OCI-LY7 (cell line): ENCODE results near the gene HTR3A. TPM values are rescaled to one million over a fixed set of nuclear protein-coding genes. Genes with fewer than 3 reads are reported as not detected.

Experiments
- BruUV-seq: library from RNA; stranded (reverse); fragments of 400-500 nt; replicated peaks from 2 replicates; lab custom pipeline; 2021; lab: Mats Ljungman, UMichigan
- CTCF ChIA-PET: fragments of 300-600 bp; sonication (Branson Sonifier 250); formaldehyde crosslinking; loops from one replicate; lab custom pipeline; 2022; ENCODE audit warnings: antibody characterized with exemption; ENCODE audit not compliant: unreplicated experiment; lab: Charles Lee
- POLR2A ChIA-PET: fragments of 300-600 bp; sonication (Branson Sonifier 250); formaldehyde crosslinking; loops from one replicate; lab custom pipeline; 2022; ENCODE audit warnings: antibody characterized with exemption; lab: Charles Lee
- DNase-seq: peaks from one replicate; pipeline ENCODE4 v3.0.0-alpha.2; 2015; ENCODE audit warnings: low spot score
- H2AFZ ChIP-seq: fragments of 200-600 bp; sonication (generic), shearing (Covaris generic); 2 replicates; pipeline ENCODE4 v1.6.1; 2014; ENCODE audit warnings: mild to moderate bottlenecking, antibody characterized with exemption, low read length, moderate library complexity
- H3K27ac ChIP-seq: fragments of 200-600 bp; sonication (generic); 2 replicates; pipeline ENCODE4 v1.5.1; 2014; ENCODE audit warnings: mixed run types, low read depth, mild to moderate bottlenecking, moderate library complexity, low read length, inconsistent platforms; ENCODE audit not compliant: poor library complexity, severe bottlenecking
- H3K36me3 ChIP-seq: fragments of 200-600 bp; sonication (generic); 2 replicates; pipeline ENCODE4 v1.6.1; 2014; ENCODE audit warnings: mild to moderate bottlenecking, antibody characterized with exemption, low read length, moderate library complexity, mixed read lengths; ENCODE audit not compliant: insufficient read depth
- H3K4me1 ChIP-seq: fragments of 200-600 bp; sonication (generic); 2 replicates; pipeline ENCODE4 v1.5.1; 2014; ENCODE audit warnings: mild to moderate bottlenecking, low read length; ENCODE audit not compliant: insufficient read depth, poor library complexity, severe bottlenecking
- H3K4me2 ChIP-seq: fragments of 200-600 bp; sonication (generic); 2 replicates; pipeline ENCODE4 v1.6.1; 2014; ENCODE audit warnings: mild to moderate bottlenecking, low read length
- H3K4me3 ChIP-seq: fragments of 200-600 bp; sonication (generic); 2 replicates; pipeline ENCODE4 v1.5.1; 2014; ENCODE audit warnings: mild to moderate bottlenecking, low read depth, low read length; ENCODE audit not compliant: poor library complexity, severe bottlenecking
- H3K79me2 ChIP-seq: fragments of 200-600 bp; sonication (generic); 2 replicates; pipeline ENCODE4 v1.6.1; 2016; ENCODE audit warnings: low read depth, mild to moderate bottlenecking, low read length, moderate library complexity, mixed read lengths; ENCODE audit not compliant: insufficient read depth
- H3K9me2 ChIP-seq: fragments of 200-600 bp; sonication (generic); 2 replicates; pipeline ENCODE4 v1.6.1; 2016; ENCODE audit warnings: mild to moderate bottlenecking, low read length, mixed read lengths; ENCODE audit not compliant: insufficient read depth
- H3K9me3 ChIP-seq: fragments of 200-600 bp; sonication (generic); 2 replicates; pipeline ENCODE4 v1.6.1; 2014; ENCODE audit warnings: mild to moderate bottlenecking, mixed run types, low read length, mixed read lengths
- H4K20me1 ChIP-seq: fragments of 200-600 bp; sonication (generic); 2 replicates; pipeline ENCODE4 v1.6.1; 2014; ENCODE audit warnings: mild to moderate bottlenecking, antibody characterized with exemption, low read length, moderate library complexity, mixed read lengths; ENCODE audit not compliant: insufficient read depth
- EZH2phosphoT487 ChIP-seq: fragments of 200-600 bp; sonication (generic); IDR thresholded peaks from 2 replicates; pipeline ENCODE4 v1.6.1; 2018; ENCODE audit warnings: low read depth, borderline replicate concordance, mild to moderate bottlenecking, mixed run types, antibody characterized with exemption, low read length, moderate library complexity, mixed read lengths
- intact Hi-C: fragments of 100-400 bp; cut with micrococcal nuclease; formaldehyde crosslinking; loops from one replicate; pipeline ENCODE4 v1.10.0; 2022; ENCODE audit not compliant: unreplicated experiment
- total RNA-seq, 2 experiments: library from RNA; depleted of rRNA in 1 of 2; stranded (reverse); fragments of >200 nt in 1 of 2; shearing (Covaris generic) in 1 of 2; gene quantifications; 2 replicates each; pipeline ENCODE4 v1.2.3, GENCODE V29; 2014 to 2022
- TF ChIP-seq, protein P1 (sequence below): fragments of 200-600 bp; sonication (generic); conservative IDR thresholded peaks from 2 replicates; pipeline ENCODE4 v1.5.1; 2014; ENCODE audit warnings: mild to moderate bottlenecking, antibody characterized with exemption, low read length, moderate library complexity, mixed read lengths

Gene HTR3A
- total RNA-seq, 2 experiments from 2014 or later, result not detected

DNA sequence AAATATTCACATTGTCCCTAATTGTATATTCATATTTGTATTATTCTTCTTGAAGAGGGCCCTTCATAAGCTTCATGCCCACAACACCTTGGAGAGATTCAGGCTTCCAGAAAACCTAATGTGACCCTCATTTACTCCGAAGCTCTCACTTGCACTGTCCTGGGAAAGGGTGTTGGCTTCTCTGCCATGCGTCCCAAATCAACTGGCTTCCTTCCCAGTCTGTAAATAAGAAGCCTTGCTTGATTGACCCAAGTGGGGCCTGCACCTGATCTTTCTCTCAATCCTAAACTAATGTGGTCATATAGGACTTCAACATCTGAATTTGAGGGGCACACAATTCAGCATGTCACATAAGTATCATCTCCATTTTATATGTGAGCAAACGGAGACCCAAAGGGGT is 44.1 kb downstream of the HTR3A start:
- no peaks in the 10 kb centered on the region for H3K4me1 ChIP-seq
- POLR2A ChIA-PET, result no interaction called here
- TF ChIP-seq, protein P1, sequence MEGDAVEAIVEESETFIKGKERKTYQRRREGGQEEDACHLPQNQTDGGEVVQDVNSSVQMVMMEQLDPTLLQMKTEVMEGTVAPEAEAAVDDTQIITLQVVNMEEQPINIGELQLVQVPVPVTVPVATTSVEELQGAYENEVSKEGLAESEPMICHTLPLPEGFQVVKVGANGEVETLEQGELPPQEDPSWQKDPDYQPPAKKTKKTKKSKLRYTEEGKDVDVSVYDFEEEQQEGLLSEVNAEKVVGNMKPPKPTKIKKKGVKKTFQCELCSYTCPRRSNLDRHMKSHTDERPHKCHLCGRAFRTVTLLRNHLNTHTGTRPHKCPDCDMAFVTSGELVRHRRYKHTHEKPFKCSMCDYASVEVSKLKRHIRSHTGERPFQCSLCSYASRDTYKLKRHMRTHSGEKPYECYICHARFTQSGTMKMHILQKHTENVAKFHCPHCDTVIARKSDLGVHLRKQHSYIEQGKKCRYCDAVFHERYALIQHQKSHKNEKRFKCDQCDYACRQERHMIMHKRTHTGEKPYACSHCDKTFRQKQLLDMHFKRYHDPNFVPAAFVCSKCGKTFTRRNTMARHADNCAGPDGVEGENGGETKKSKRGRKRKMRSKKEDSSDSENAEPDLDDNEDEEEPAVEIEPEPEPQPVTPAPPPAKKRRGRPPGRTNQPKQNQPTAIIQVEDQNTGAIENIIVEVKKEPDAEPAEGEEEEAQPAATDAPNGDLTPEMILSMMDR, result no peak
- TF ChIP-seq EZH2phosphoT487, result no peak
- no peaks in the 10 kb centered on the region for H3K36me3 ChIP-seq
- no peaks in the 10 kb centered on the region for H3K9me2 ChIP-seq
- no peak overlapping the region for H3K4me3 ChIP-seq
- no peak overlapping the region for H2AFZ ChIP-seq
- CTCF ChIA-PET, result no interaction called here
- no peaks in the 10 kb centered on the region for H3K79me2 ChIP-seq
- intact Hi-C loops, result no loop called here
- H3K9me3 ChIP-seq, result no peaks in the 10 kb centered on the region
- no peak overlapping the region for H3K27ac ChIP-seq
- DNase-seq, result no peak
- H4K20me1 ChIP-seq, result no peaks in the 10 kb centered on the region
- no peak overlapping the region for H3K4me2 ChIP-seq
- BruUV-seq, result no TSS peak

DNA sequence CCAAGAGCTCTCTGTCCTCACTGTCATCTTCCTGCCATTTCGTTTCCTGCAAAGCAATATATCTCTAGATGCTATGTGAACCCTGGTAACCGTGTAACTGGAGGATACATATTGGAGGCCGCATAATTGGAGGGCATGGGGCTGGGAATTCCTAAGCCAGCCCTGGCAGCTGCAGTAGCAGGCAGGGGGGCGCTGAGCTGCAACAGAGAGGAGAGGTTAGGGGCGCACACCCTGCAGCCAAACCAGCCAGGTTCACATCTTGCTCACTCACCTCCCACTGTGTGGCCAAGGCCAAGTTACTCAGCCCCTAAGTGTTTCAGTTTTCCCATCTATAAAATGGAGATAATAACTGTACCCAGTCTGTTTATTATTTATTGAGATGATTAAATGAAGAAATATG is 44.7 kb downstream of the HTR3A start:
- Histone ChIP-seq H3K4me2 (no peak overlapping the region), H2AFZ (no peak overlapping the region), H3K9me3 (no peaks in the 10 kb centered on the region), H3K4me3 (no peak overlapping the region), H3K9me2 (no peaks in the 10 kb centered on the region), H3K36me3 (no peaks in the 10 kb centered on the region), H4K20me1 (no peaks in the 10 kb centered on the region), H3K79me2 (no peaks in the 10 kb centered on the region), H3K4me1 (no peaks in the 10 kb centered on the region), H3K27ac (no peak overlapping the region)
- no TSS peak for BruUV-seq
- no peak for TF ChIP-seq EZH2phosphoT487
- TF ChIP-seq, protein P1, result no peak
- CTCF ChIA-PET, result no interaction called here
- POLR2A ChIA-PET, result no interaction called here
- intact Hi-C loops, result no loop called here
- DNase-seq, result no peak

DNA sequence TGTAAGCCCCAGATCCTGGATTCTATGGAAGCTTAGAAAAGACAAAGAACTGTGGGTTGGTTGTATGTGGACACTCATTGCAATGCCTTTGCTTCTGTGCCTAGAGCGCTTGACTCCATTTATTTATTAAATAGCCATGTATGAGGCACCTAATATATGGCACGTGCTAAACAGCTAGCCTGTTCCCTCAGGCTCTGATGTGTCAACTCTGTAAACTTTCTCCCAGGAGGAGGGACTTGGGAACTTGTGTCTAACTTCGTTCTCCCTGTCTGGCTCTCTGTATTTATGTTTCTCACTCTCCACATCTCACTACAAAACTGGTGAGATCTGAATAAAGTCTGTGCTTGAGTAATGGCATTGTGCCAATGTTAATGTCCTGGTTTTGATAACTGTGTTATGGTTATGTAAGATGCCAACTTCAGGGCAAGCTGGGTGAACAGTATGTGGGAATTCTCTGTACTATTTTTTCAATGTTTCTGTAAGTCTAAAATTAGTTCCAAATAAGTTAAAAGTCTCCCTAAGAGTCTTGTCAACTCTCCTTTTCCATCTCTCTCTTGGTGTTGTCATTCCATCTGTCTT is 50.5 kb downstream of the HTR3A start:
- no peak for DNase-seq
- TF ChIP-seq, protein P1, result no peak
- TF ChIP-seq EZH2phosphoT487, result no peak
- Histone ChIP-seq H3K27ac (no peak overlapping the region), H2AFZ (no peak overlapping the region), H3K36me3 (no peaks in the 10 kb centered on the region), H3K4me2 (no peak overlapping the region), H3K4me3 (no peak overlapping the region), H3K9me2 (no peaks in the 10 kb centered on the region), H3K79me2 (no peaks in the 10 kb centered on the region), H3K9me3 (no peaks in the 10 kb centered on the region), H4K20me1 (no peaks in the 10 kb centered on the region), H3K4me1 (no peaks in the 10 kb centered on the region)
- ChIA-PET CTCF (no interaction called here), POLR2A (interaction anchor here (0.6 kb wide), 1 partner anchor 22 kb away, joined by 5 read pairs; no protein-coding TSS in a partner anchor)
- BruUV-seq, result no TSS peak
- intact Hi-C loops, result no loop called here
